ENCODE measurements around the gene ASCC2. TPM values are rescaled to one million over a fixed set of nuclear protein-coding genes. Genes with fewer than 3 reads are reported as not detected.

Gene ASCC2
- total and polyA plus RNA-seq, 2 experiments from 2014 or later, result 30.5 to 31.3 TPM

DNA sequence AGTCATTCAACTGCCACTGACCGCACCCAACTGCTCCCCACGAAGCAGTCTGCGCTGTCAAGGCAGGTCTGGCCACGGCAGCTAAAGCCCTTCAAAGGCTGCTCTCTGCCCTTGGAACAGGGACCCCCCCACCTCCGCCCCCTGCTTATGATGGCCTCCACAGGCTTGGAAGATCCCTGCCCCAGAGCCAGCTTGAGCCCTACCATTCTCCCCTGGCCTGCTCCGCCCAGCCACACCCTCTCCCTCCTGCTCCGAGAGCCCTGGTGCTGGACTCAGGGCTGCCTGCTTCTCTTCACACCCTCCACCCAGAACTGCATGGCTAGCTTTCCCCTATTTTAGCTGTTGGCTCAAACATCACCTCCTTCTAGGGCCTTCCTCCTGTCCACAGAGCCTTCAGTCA is 90.2 kb downstream of the ASCC2 start:
- no peaks in the 10 kb centered on the region for H4K20me1 ChIP-seq (replicated peaks; ENCODE audit: insufficient read depth)

More for the DNA sequence above, 90.2 kb downstream of the ASCC2 start:
- no peaks in the 10 kb centered on the region for H3K4me1 ChIP-seq (ENCODE audit: insufficient read depth)
- H3K4me2 ChIP-seq, result no peak overlapping the region
- no peaks in the 10 kb centered on the region for H3K4me1 Mint-ChIP-seq
- no peaks in the 10 kb centered on the region for H3K27me3 ChIP-seq (ENCODE audit: insufficient read depth)
- H3K9me3 Mint-ChIP-seq, result no peaks in the 10 kb centered on the region; the same call in 1 of the 3 replicates
- no peak overlapping the region for H3K27ac ChIP-seq (ENCODE audit: low read depth)
- H3K27me3 Mint-ChIP-seq (ENCODE audit: insufficient read depth, low read depth, poor library complexity), result peaks cover 5% of the 10 kb centered on the region
- H3K36me3 ChIP-seq (ENCODE audit: insufficient read depth), result no peaks in the 10 kb centered on the region
- H3K4me3 Mint-ChIP-seq, result no peak overlapping the region
- H3K9me2 ChIP-seq (ENCODE audit: insufficient read depth), result no peaks in the 10 kb centered on the region
- peaks cover 3% of the 10 kb centered on the region; the same call in 1 of the 3 replicates for H3K36me3 Mint-ChIP-seq (ENCODE audit: low read depth)
- ATAC-seq (no peak), DNase-seq (ENCODE audit: low spot score) (no peak)
- H3K4me3 ChIP-seq, result no peak overlapping the region
- TF ChIP-seq, protein P1, sequence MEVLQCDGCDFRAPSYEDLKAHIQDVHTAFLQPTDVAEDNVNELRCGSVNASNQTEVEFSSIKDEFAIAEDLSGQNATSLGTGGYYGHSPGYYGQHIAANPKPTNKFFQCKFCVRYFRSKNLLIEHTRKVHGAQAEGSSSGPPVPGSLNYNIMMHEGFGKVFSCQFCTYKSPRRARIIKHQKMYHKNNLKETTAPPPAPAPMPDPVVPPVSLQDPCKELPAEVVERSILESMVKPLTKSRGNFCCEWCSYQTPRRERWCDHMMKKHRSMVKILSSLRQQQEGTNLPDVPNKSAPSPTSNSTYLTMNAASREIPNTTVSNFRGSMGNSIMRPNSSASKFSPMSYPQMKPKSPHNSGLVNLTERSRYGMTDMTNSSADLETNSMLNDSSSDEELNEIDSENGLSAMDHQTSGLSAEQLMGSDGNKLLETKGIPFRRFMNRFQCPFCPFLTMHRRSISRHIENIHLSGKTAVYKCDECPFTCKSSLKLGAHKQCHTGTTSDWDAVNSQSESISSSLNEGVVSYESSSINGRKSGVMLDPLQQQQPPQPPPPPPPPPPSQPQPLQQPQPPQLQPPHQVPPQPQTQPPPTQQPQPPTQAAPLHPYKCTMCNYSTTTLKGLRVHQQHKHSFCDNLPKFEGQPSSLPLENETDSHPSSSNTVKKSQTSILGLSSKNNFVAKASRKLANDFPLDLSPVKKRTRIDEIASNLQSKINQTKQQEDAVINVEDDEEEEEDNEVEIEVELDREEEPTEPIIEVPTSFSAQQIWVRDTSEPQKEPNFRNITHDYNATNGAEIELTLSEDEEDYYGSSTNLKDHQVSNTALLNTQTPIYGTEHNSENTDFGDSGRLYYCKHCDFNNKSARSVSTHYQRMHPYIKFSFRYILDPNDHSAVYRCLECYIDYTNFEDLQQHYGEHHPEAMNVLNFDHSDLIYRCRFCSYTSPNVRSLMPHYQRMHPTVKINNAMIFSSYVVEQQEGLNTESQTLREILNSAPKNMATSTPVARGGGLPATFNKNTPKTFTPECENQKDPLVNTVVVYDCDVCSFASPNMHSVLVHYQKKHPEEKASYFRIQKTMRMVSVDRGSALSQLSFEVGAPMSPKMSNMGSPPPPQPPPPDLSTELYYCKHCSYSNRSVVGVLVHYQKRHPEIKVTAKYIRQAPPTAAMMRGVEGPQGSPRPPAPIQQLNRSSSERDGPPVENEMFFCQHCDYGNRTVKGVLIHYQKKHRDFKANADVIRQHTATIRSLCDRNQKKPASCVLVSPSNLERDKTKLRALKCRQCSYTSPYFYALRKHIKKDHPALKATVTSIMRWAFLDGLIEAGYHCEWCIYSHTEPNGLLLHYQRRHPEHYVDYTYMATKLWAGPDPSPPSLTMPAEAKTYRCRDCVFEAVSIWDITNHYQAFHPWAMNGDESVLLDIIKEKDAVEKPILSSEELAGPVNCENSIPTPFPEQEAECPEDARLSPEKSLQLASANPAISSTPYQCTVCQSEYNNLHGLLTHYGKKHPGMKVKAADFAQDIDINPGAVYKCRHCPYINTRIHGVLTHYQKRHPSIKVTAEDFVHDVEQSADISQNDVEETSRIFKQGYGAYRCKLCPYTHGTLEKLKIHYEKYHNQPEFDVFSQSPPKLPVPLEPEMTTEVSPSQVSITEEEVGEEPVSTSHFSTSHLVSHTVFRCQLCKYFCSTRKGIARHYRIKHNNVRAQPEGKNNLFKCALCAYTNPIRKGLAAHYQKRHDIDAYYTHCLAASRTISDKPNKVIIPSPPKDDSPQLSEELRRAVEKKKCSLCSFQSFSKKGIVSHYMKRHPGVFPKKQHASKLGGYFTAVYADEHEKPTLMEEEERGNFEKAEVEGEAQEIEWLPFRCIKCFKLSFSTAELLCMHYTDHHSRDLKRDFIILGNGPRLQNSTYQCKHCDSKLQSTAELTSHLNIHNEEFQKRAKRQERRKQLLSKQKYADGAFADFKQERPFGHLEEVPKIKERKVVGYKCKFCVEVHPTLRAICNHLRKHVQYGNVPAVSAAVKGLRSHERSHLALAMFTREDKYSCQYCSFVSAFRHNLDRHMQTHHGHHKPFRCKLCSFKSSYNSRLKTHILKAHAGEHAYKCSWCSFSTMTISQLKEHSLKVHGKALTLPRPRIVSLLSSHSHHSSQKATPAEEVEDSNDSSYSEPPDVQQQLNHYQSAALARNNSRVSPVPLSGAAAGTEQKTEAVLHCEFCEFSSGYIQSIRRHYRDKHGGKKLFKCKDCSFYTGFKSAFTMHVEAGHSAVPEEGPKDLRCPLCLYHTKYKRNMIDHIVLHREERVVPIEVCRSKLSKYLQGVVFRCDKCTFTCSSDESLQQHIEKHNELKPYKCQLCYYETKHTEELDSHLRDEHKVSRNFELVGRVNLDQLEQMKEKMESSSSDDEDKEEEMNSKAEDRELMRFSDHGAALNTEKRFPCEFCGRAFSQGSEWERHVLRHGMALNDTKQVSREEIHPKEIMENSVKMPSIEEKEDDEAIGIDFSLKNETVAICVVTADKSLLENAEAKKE (CRISPR knock-in tag; IDR thresholded peaks at IDR 0.05), result no peak
- no peak for TF ChIP-seq EZH2 (IDR thresholded peaks at IDR 0.05; ENCODE audit: low read depth, unreplicated experiment)
- TF ChIP-seq ZNF114 (CRISPR knock-in tag; IDR thresholded peaks at IDR 0.05), result no peak
- TF ChIP-seq, protein P2, sequence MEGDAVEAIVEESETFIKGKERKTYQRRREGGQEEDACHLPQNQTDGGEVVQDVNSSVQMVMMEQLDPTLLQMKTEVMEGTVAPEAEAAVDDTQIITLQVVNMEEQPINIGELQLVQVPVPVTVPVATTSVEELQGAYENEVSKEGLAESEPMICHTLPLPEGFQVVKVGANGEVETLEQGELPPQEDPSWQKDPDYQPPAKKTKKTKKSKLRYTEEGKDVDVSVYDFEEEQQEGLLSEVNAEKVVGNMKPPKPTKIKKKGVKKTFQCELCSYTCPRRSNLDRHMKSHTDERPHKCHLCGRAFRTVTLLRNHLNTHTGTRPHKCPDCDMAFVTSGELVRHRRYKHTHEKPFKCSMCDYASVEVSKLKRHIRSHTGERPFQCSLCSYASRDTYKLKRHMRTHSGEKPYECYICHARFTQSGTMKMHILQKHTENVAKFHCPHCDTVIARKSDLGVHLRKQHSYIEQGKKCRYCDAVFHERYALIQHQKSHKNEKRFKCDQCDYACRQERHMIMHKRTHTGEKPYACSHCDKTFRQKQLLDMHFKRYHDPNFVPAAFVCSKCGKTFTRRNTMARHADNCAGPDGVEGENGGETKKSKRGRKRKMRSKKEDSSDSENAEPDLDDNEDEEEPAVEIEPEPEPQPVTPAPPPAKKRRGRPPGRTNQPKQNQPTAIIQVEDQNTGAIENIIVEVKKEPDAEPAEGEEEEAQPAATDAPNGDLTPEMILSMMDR (conservative IDR thresholded peaks at IDR 0.05; ENCODE audit: low read depth in 2 of 2), result no peak
- no peak for TF ChIP-seq NANOG (IDR thresholded peaks at IDR 0.05; ENCODE audit: borderline replicate concordance)
- TF ChIP-seq STAT1 (IDR thresholded peaks at IDR 0.05; ENCODE audit: unreplicated experiment), result no peak
- TF ChIP-seq EZH2phosphoT487 (IDR thresholded peaks at IDR 0.05; ENCODE audit: unreplicated experiment), result no peak
- TF ChIP-seq POLR2AphosphoS5 (IDR thresholded peaks at IDR 0.05; ENCODE audit: low read depth), result no peak
- TF ChIP-seq ZNF331 (CRISPR knock-in tag; IDR thresholded peaks at IDR 0.05; ENCODE audit: low read depth), result no peak
- TF ChIP-seq, protein P3, sequence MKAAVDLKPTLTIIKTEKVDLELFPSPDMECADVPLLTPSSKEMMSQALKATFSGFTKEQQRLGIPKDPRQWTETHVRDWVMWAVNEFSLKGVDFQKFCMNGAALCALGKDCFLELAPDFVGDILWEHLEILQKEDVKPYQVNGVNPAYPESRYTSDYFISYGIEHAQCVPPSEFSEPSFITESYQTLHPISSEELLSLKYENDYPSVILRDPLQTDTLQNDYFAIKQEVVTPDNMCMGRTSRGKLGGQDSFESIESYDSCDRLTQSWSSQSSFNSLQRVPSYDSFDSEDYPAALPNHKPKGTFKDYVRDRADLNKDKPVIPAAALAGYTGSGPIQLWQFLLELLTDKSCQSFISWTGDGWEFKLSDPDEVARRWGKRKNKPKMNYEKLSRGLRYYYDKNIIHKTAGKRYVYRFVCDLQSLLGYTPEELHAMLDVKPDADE (IDR thresholded peaks at IDR 0.05), result no peak
- no peak overlapping the region for H2AFZ ChIP-seq
- no peaks in the 10 kb centered on the region for H3F3A ChIP-seq (replicated peaks; ENCODE audit: low read depth)
- no peak overlapping the region for H3K27ac Mint-ChIP-seq
- no peaks in the 10 kb centered on the region for H3K79me2 ChIP-seq (replicated peaks; ENCODE audit: insufficient read depth)
